Adrenal gland (tissue), 5 donors: ENCODE results near the gene SERTAD2.

ENCODE experiments used
- POLR2A ChIP-seq, 2 donors: fragments of 450-650 bp; IDR thresholded peaks; one replicate each; pipeline ENCODE4 v1.6.1; 2017; ENCODE audit warnings: antibody characterized with exemption in 2 of 2, mild to moderate bottlenecking in 2 of 2, moderate library complexity in 1 of 2
- TF ChIP-seq, protein P1 (sequence below), 6 experiments: fragments of 450-650 bp in 4 of 6; fragments of 200-600 bp in 2 of 6; sonication (generic) in 1 of 6; IDR thresholded peaks; 1 replicate in 5 of 6; 2 replicates in 1 of 6; pipeline versions ENCODE4 v1.5.1 to v1.8.0; 2016 to 2021; ENCODE audit warnings: antibody characterized with exemption in 6 of 6, mild to moderate bottlenecking in 2 of 6, moderate library complexity in 1 of 6
- donor health status: DM: no; HTN: no; CAD: no.

DNA sequence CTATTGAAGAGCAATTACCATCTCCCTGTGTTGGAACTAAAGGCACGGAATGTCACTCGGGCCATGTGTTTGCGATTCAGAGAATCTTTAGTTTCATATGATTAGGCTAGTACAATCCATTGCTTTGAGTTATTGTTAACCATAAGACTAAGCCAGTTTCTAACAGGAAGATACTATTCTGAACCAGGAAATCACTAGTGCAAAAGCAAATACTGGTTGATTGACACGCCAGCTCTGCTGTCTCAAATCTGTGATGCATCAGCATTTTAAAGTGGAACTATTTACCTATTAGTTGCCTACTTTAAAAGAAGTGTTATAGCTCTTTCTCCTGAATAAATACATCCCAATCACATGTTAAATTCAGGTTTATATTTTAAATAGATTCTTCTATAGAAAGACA, 67.7 kb downstream of the SERTAD2 start:
- TF ChIP-seq, protein P1, sequence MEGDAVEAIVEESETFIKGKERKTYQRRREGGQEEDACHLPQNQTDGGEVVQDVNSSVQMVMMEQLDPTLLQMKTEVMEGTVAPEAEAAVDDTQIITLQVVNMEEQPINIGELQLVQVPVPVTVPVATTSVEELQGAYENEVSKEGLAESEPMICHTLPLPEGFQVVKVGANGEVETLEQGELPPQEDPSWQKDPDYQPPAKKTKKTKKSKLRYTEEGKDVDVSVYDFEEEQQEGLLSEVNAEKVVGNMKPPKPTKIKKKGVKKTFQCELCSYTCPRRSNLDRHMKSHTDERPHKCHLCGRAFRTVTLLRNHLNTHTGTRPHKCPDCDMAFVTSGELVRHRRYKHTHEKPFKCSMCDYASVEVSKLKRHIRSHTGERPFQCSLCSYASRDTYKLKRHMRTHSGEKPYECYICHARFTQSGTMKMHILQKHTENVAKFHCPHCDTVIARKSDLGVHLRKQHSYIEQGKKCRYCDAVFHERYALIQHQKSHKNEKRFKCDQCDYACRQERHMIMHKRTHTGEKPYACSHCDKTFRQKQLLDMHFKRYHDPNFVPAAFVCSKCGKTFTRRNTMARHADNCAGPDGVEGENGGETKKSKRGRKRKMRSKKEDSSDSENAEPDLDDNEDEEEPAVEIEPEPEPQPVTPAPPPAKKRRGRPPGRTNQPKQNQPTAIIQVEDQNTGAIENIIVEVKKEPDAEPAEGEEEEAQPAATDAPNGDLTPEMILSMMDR (IDR thresholded peaks at IDR 0.05), result no peak
- no peak for TF ChIP-seq POLR2A (IDR thresholded peaks at IDR 0.05)
